ENCODE measurements around the gene SETD3.

DNA sequence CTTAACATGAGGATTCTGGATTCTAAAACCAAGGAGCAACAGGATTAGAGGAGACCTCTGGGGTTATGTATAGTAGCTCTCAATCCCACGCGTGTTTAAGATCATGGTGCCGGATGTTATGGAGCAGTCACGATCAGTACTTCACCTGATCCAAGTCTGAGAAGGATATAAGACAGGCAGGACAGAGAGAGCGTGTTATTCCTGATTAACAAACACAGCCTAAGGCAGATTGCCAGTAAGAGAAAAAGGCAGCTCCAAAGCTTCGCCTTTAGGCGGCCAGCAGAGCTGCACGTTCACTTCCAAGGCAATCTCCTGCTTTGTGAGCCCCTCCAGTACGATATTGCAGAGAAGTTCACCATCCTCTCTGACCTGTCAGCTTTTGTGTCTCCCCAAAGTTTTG lies 5.5 kb downstream of the SETD3 start:
- no peak for TF ChIP-seq POLR2A (IDR thresholded peaks at IDR 0.05)
- no peak for TF ChIP-seq EP300 (IDR thresholded peaks at IDR 0.05)
- TF ChIP-seq, protein P1, sequence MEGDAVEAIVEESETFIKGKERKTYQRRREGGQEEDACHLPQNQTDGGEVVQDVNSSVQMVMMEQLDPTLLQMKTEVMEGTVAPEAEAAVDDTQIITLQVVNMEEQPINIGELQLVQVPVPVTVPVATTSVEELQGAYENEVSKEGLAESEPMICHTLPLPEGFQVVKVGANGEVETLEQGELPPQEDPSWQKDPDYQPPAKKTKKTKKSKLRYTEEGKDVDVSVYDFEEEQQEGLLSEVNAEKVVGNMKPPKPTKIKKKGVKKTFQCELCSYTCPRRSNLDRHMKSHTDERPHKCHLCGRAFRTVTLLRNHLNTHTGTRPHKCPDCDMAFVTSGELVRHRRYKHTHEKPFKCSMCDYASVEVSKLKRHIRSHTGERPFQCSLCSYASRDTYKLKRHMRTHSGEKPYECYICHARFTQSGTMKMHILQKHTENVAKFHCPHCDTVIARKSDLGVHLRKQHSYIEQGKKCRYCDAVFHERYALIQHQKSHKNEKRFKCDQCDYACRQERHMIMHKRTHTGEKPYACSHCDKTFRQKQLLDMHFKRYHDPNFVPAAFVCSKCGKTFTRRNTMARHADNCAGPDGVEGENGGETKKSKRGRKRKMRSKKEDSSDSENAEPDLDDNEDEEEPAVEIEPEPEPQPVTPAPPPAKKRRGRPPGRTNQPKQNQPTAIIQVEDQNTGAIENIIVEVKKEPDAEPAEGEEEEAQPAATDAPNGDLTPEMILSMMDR (IDR thresholded peaks at IDR 0.05), result no peak

Measured in upper lobe of left lung (tissue), 4 donors.